WI38 (cell line): ENCODE data around the gene NOL12.

Source experiments
- H3K4me3 ChIP-seq: 2 replicates; pipeline ENCODE4 v1.5.1; 2011; ENCODE audit warnings: low read depth, mild to moderate bottlenecking, control low read depth, low read length
- CTCF ChIP-seq: IDR thresholded peaks from 2 replicates; pipeline ENCODE4 v1.5.1; 2012; ENCODE audit warnings: low read depth, mild to moderate bottlenecking, control low read depth, low read length

NOL12 gene

GRCh38 chr22:37739611-37740049 lies 53.5 kb downstream of the NOL12 start:
- TF ChIP-seq CTCF, result no peak
- H3K4me3 ChIP-seq, result no peak overlapping the region

GRCh38 chr22:37740455-37741311 lies 54.5 kb downstream of the NOL12 start:
- no peak overlapping the region for H3K4me3 ChIP-seq
- no peak for TF ChIP-seq CTCF

DNA sequence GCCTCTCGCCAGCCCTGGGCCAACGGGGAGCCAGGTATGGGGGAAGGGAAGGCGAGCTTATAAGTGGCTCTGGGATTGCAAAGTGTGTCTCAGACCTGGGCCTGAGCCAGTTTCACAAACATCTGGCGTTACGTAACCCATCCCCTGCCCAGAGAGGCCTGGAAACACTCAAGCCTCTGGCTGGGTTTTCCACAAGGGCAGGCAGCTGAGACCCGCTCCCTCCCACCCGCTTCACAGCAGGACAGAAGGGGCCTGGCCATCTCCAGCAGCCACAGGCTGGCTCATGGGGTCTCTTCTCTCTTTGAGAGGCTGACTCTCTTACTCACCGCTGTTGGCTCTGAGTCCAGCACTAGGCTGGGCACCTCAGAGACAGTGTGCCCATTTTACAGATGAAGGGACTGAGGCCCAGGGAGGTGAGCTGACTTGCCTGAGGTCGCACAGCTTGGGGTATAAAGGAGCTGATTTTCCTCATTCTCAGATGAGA lies 55.2 kb downstream of the NOL12 start:
- no peak overlapping the region for H3K4me3 ChIP-seq
- no peak for TF ChIP-seq CTCF

GRCh38 chr22:37742376-37743171 lies 56.4 kb downstream of the NOL12 start:
- H3K4me3 ChIP-seq, result no peak overlapping the region
- TF ChIP-seq CTCF, result no peak
